DMS79 (cell line): Measurements from ENCODE around the gene SKP1.

Experiments used
- DNase-seq: peaks from one replicate; lab custom pipeline; 2025; lab: John Stamatoyannopoulos, UW

SKP1 gene

GRCh38 chr5:134130239-134130945 is 46.4 kb downstream of the SKP1 start:
- no peak for DNase-seq

GRCh38 chr5:134129411-134130238 is 47.1 kb downstream of the SKP1 start:
- no peak for DNase-seq

GRCh38 chr5:134128648-134128995 is 48.1 kb downstream of the SKP1 start:
- no peak for DNase-seq

- DNase-seq = no peak
Observed at GRCh38 chr5:134127988-134128647, 48.6 kb downstream of the SKP1 start.

GRCh38 chr5:134127376-134127861 is 49.3 kb downstream of the SKP1 start:
- DNase-seq = no peak

- no peak for DNase-seq
Observed at GRCh38 chr5:134125039-134126015, 51.4 kb downstream of the SKP1 start.

GRCh38 chr5:134124289-134125038 is 52.3 kb downstream of the SKP1 start:
- no peak for DNase-seq

- DNase-seq = no peak
Observed at GRCh38 chr5:134123360-134123759, 53.4 kb downstream of the SKP1 start.

GRCh38 chr5:134122530-134122929 is 54.2 kb downstream of the SKP1 start:
- DNase-seq = no peak

- DNase-seq = no peak
Observed at GRCh38 chr5:134120386-134121138, 56.2 kb downstream of the SKP1 start.

GRCh38 chr5:134119720-134120119 is 57.0 kb downstream of the SKP1 start:
- DNase-seq = no peak

- DNase-seq = no peak
Observed at GRCh38 chr5:134118212-134118835, 58.4 kb downstream of the SKP1 start.

- no peak for DNase-seq
Observed at GRCh38 chr5:134116789-134117761, 59.7 kb downstream of the SKP1 start.

- DNase-seq = no peak
Observed at GRCh38 chr5:134116286-134116685, 60.5 kb downstream of the SKP1 start.

- no peak for DNase-seq
Observed at GRCh38 chr5:134115806-134116175, 61.0 kb downstream of the SKP1 start.

GRCh38 chr5:134114886-134115805 is 61.6 kb downstream of the SKP1 start:
- no peak for DNase-seq
